IgD-negative memory B cell (primary cell): ENCODE measurements around the gene CAP1. TPM values are rescaled to one million over a fixed set of nuclear protein-coding genes. Genes with fewer than 3 reads are reported as not detected.

ENCODE experiments used
- H3K27ac Mint-ChIP-seq, 3 donors: one replicate each; pipeline ENCODE4 v1.8.0; 2020 to 2022; ENCODE audit warnings: mild to moderate bottlenecking in 3 of 3, mixed read lengths in 3 of 3, moderate library complexity in 1 of 3
- H3K27me3 Mint-ChIP-seq: one replicate; pipeline ENCODE4 v1.8.0; 2021; ENCODE audit warnings: mixed read lengths
- H3K36me3 Mint-ChIP-seq: one replicate; pipeline ENCODE4 v1.8.0; 2020; ENCODE audit warnings: mild to moderate bottlenecking, mixed read lengths
- H3K4me1 Mint-ChIP-seq, 3 donors: one replicate each; pipeline ENCODE4 v1.8.0; 2020 to 2022; ENCODE audit warnings: mixed read lengths in 3 of 3, mild to moderate bottlenecking in 1 of 3
- H3K4me3 Mint-ChIP-seq, 4 donors: one replicate each; pipeline ENCODE4 v1.8.0; 2020 to 2022; ENCODE audit warnings: mild to moderate bottlenecking in 4 of 4, mixed read lengths in 4 of 4, moderate library complexity in 3 of 4
- H3K9me3 Mint-ChIP-seq, 3 donors: one replicate each; pipeline ENCODE4 v1.8.0; 2020 to 2021; ENCODE audit warnings: mixed read lengths in 3 of 3, mild to moderate bottlenecking in 1 of 3
- polyA plus RNA-seq: library from polyadenylated mRNA; unstranded; fragments of 300-500 nt; fragmentation: Illumina TruSeq; gene quantifications from one replicate; pipeline ENCODE4 v1.2.3, GENCODE V29; 2021

Gene CAP1
- polyA plus RNA-seq, 1 donor from 2014 or later, result 424 TPM

DNA sequence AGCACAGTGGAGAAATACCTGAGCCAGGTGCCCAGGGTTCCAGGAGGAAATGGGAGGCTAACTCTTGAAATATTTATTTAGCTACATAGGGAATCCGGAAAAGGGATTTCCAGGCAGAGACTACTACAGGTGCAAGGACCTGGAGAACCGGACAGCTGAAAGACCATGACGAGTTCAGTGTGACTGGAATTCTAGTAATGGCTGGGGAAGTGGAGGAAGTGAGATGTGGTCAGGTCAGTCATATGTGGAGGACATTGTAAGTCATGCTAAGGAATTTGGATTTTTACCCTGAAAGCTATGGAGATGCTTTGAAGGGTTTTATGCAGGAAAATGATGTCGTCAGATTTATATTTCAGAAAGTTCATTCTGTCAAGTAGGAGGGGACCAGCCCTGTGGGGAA, 1.8 kb downstream of the CAP1 start:
- H3K4me3 Mint-ChIP-seq, result peak overlapping the region; percentile 93 to 98 (median 98)
- H3K27ac Mint-ChIP-seq, result peak overlapping the region in 2 of 3 donors; percentile 55 to 99
- H3K27me3 Mint-ChIP-seq, result no peaks in the 10 kb centered on the region
- peaks cover 6% of the 10 kb centered on the region for H3K36me3 Mint-ChIP-seq
- H3K4me1 Mint-ChIP-seq, result peaks cover 43 to 47% (median 44%) of the 10 kb centered on the region in 3 donors
- no peaks in the 10 kb centered on the region for H3K9me3 Mint-ChIP-seq

DNA sequence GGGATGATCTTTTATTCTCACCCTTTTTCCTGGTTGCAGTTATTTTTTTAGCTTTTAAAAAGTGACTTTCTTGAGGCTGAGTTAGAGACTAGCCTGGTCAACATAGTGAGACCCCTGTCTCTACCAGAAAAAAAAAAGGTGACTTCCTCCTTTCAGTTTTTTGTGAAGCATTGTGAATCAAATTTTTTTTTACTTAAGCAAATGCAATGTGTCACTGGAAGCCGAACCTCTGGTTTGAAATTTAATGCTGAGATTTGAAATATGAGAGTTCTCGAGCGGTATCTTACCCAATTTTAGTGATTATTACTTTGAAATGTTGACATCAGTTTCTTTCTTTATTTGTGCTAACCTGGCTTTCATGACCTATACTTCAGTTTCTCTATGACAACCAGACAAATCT, 3.6 kb downstream of the CAP1 start:
- Mint-ChIP-seq H3K9me3 (no peaks in the 10 kb centered on the region), H3K4me3 (peak overlapping the region; percentile 23 to 98 (median 78)), H3K36me3 (peaks cover 6% of the 10 kb centered on the region), H3K27me3 (no peaks in the 10 kb centered on the region), H3K27ac (peak overlapping the region; percentile 67 to 81 (median 78)), H3K4me1 (peaks cover 43 to 52% (median 48%) of the 10 kb centered on the region in 3 donors)

DNA sequence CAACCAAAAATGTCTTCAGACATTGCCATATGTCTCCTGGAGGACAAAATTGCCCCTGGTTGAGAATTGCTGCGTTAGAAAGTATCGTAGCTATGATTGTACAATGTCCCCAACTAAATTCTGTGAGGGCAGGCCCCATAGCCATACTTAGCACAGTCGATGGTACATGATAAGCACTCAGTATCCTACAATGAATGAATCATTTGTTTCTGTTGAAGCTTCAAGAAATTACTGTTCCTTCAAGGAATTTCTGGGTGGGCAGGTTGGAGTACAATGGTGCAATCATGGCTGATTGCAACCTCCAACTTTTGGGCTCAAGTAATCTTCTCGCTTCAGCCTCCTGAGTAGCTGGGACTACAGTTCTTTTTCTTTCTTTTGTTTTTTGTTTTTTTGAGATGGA, 4.7 kb downstream of the CAP1 start:
- H3K4me1 Mint-ChIP-seq, result peaks cover 48 to 60% (median 48%) of the 10 kb centered on the region in 3 donors
- no peaks in the 10 kb centered on the region for H3K27me3 Mint-ChIP-seq
- peak overlapping the region in 2 of 4 donors; percentile 51 to 88 for H3K4me3 Mint-ChIP-seq
- H3K36me3 Mint-ChIP-seq, result peaks cover 6% of the 10 kb centered on the region
- no peaks in the 10 kb centered on the region for H3K9me3 Mint-ChIP-seq
- peak overlapping the region in 1 of 3 donors; percentile 65 for H3K27ac Mint-ChIP-seq

- Mint-ChIP-seq H3K27me3 (no peaks in the 10 kb centered on the region), H3K4me1 (peaks cover 45 to 63% (median 51%) of the 10 kb centered on the region in 3 donors), H3K9me3 (no peaks in the 10 kb centered on the region), H3K27ac (peak overlapping the region in 1 of 3 donors; percentile 65), H3K4me3 (peak overlapping the region in 3 of 4 donors; percentile 28 to 78 (median 61)), H3K36me3 (peaks cover 7% of the 10 kb centered on the region)
These were observed 5.2 kb downstream of the CAP1 start for GRCh38 chr1:40045766-40046165.

DNA sequence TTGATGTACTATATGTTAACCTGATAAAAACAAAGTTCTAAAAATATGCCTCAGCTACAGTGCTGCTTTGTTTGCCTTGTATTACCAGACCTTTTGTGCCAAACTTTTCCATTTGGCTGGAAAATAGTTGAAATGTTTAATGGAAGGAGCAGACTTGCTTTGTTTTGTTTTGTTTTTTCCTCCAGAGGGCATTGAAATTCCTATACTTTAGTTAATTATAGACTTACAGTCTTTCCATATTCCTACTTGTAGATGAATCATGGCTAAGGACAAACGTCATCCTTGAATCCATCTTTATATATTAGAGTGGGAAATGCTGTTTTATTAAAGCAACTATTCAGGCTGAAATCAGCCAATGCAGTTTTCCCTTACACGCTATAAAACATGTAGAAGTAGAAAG, 6.7 kb downstream of the CAP1 start:
- Mint-ChIP-seq H3K27me3 (no peaks in the 10 kb centered on the region), H3K9me3 (no peaks in the 10 kb centered on the region), H3K36me3 (peaks cover 10% of the 10 kb centered on the region), H3K27ac (peak overlapping the region in 1 of 3 donors; percentile 49), H3K4me1 (peaks cover 43 to 65% (median 53%) of the 10 kb centered on the region in 3 donors), H3K4me3 (peak overlapping the region in 2 of 4 donors; percentile 10 to 17)

GRCh38 chr1:40047769-40048168, 7.2 kb downstream of the CAP1 start:
- H3K27ac Mint-ChIP-seq, result peak overlapping the region in 1 of 3 donors; percentile 49
- H3K36me3 Mint-ChIP-seq, result peaks cover 9% of the 10 kb centered on the region
- peaks cover 39 to 62% (median 48%) of the 10 kb centered on the region in 3 donors for H3K4me1 Mint-ChIP-seq
- H3K4me3 Mint-ChIP-seq, result no peak overlapping the region
- no peaks in the 10 kb centered on the region for H3K27me3 Mint-ChIP-seq
- H3K9me3 Mint-ChIP-seq, result no peaks in the 10 kb centered on the region

DNA sequence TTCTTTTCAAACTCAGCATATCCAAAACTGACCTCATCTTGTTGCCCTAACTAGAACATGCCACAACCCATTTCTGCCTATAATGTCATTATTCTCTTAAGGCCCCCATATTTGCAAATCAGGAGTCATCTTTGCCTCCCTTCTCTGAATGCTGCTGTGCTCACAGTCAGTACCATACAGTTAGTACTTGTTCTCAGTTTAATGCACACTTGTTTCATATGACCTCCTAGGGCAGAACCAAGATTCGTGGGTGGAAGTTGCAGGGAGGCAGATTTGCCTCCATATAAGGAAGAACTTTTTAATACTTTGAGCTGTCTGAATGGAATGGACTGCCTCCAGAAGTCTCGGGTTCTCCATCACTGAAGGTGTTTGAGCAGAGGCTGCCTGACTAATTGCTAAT, 9.2 kb downstream of the CAP1 start:
- Mint-ChIP-seq H3K27me3 (no peaks in the 10 kb centered on the region), H3K4me1 (peaks cover 38 to 62% (median 42%) of the 10 kb centered on the region in 3 donors), H3K27ac (peak overlapping the region; percentile 4 to 46 (median 14)), H3K9me3 (no peaks in the 10 kb centered on the region), H3K4me3 (peak overlapping the region in 2 of 4 donors; percentile 18 to 77), H3K36me3 (peaks cover 4% of the 10 kb centered on the region)

- H3K9me3 Mint-ChIP-seq, result no peaks in the 10 kb centered on the region
- H3K4me1 Mint-ChIP-seq, result peaks cover 43 to 65% (median 43%) of the 10 kb centered on the region in 3 donors
- H3K36me3 Mint-ChIP-seq, result peaks cover 4% of the 10 kb centered on the region
- H3K4me3 Mint-ChIP-seq, result peak overlapping the region in 3 of 4 donors; percentile 2 to 87 (median 53)
- H3K27ac Mint-ChIP-seq, result peak overlapping the region; percentile 6 to 48 (median 48)
- no peaks in the 10 kb centered on the region for H3K27me3 Mint-ChIP-seq
These were observed 10.3 kb downstream of the CAP1 start for GRCh38 chr1:40050863-40051262.

DNA sequence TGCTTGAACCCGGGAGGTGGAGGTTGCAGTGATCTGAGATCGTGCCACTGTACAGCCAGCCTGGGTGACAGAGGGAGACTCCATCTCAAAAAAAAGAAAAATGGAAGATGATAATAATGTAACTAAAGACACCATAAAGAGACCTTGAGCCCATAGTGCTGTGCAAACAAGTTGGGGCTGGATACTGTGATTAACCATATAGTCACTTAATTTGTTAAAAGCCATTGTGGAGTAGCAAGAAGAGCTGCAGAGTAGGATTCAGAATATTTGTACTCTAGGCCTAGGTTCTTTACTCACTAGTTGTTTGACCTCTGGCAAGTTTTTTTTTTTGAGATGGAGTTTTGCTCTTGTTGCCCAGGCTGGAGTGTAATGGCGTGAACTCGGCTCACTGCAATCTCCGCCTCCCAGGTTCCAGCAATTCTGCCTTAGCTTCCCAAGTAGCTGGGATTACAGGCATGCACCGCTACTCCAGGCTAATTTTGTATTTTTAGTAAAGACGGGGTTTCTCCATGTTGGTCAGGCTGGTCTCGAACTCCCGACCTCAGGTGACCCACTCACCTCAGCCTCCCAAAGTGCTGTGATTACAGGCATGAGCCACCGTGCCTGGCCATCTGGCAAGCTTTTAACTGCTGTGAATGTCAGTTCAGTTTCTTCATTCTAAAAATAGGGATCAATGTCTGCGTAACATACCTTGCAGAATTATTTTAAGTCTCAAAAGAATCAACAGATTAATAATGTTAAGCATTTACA, 12.8 kb downstream of the CAP1 start:
- peak overlapping the region in 2 of 3 donors; percentile 67 to 83 for H3K27ac Mint-ChIP-seq
- no peaks in the 10 kb centered on the region for H3K27me3 Mint-ChIP-seq
- H3K4me1 Mint-ChIP-seq, result peaks cover 48 to 75% (median 60%) of the 10 kb centered on the region in 3 donors
- H3K4me3 Mint-ChIP-seq, result peak overlapping the region in 2 of 4 donors; percentile 10 to 32
- H3K9me3 Mint-ChIP-seq, result no peaks in the 10 kb centered on the region
- peaks cover 6% of the 10 kb centered on the region for H3K36me3 Mint-ChIP-seq

- no peaks in the 10 kb centered on the region for H3K9me3 Mint-ChIP-seq
- no peaks in the 10 kb centered on the region for H3K27me3 Mint-ChIP-seq
- peak overlapping the region; percentile 29 to 88 (median 67) for H3K27ac Mint-ChIP-seq
- peak overlapping the region in 3 of 4 donors; percentile 7 to 68 (median 51) for H3K4me3 Mint-ChIP-seq
- H3K4me1 Mint-ChIP-seq, result peaks cover 53 to 80% (median 64%) of the 10 kb centered on the region in 3 donors
- peaks cover 4% of the 10 kb centered on the region for H3K36me3 Mint-ChIP-seq
These were observed 16.2 kb downstream of the CAP1 start for GRCh38 chr1:40056519-40057309.

- peak overlapping the region; percentile 67 to 88 (median 75) for H3K27ac Mint-ChIP-seq
- peaks cover 4% of the 10 kb centered on the region for H3K36me3 Mint-ChIP-seq
- peak overlapping the region in 3 of 4 donors; percentile 19 to 68 (median 19) for H3K4me3 Mint-ChIP-seq
- no peaks in the 10 kb centered on the region for H3K9me3 Mint-ChIP-seq
- peaks cover 54 to 83% (median 64%) of the 10 kb centered on the region in 3 donors for H3K4me1 Mint-ChIP-seq
- no peaks in the 10 kb centered on the region for H3K27me3 Mint-ChIP-seq
These were observed 16.9 kb downstream of the CAP1 start for GRCh38 chr1:40057310-40058030.

- Mint-ChIP-seq H3K4me1 (peaks cover 56 to 83% (median 64%) of the 10 kb centered on the region in 3 donors), H3K27ac (peak overlapping the region; percentile 67 to 89 (median 75)), H3K4me3 (peak overlapping the region in 3 of 4 donors; percentile 19 to 91 (median 72)), H3K27me3 (no peaks in the 10 kb centered on the region), H3K36me3 (peaks cover 4% of the 10 kb centered on the region), H3K9me3 (no peaks in the 10 kb centered on the region)
These were observed 17.5 kb downstream of the CAP1 start for GRCh38 chr1:40058097-40058452.

- Mint-ChIP-seq H3K9me3 (no peaks in the 10 kb centered on the region), H3K36me3 (peaks cover 4% of the 10 kb centered on the region), H3K27ac (peak overlapping the region; percentile 67 to 89 (median 75)), H3K27me3 (no peaks in the 10 kb centered on the region), H3K4me3 (peak overlapping the region; percentile 65 to 91 (median 70)), H3K4me1 (peaks cover 60 to 83% (median 66%) of the 10 kb centered on the region in 3 donors)
These were observed 18.2 kb downstream of the CAP1 start for GRCh38 chr1:40058453-40059337.
